GM12873 (cell line): Measurements from ENCODE around the gene PIN1.

ENCODE experiments used
- CTCF ChIP-seq: IDR thresholded peaks from 2 replicates; pipeline ENCODE4 v1.5.1; 2012; ENCODE audit warnings: low read depth, mild to moderate bottlenecking, moderate library complexity, low read length, control low read depth; ENCODE audit not compliant: insufficient read depth; ENCODE audit errors: missing control alignments

Gene PIN1

DNA sequence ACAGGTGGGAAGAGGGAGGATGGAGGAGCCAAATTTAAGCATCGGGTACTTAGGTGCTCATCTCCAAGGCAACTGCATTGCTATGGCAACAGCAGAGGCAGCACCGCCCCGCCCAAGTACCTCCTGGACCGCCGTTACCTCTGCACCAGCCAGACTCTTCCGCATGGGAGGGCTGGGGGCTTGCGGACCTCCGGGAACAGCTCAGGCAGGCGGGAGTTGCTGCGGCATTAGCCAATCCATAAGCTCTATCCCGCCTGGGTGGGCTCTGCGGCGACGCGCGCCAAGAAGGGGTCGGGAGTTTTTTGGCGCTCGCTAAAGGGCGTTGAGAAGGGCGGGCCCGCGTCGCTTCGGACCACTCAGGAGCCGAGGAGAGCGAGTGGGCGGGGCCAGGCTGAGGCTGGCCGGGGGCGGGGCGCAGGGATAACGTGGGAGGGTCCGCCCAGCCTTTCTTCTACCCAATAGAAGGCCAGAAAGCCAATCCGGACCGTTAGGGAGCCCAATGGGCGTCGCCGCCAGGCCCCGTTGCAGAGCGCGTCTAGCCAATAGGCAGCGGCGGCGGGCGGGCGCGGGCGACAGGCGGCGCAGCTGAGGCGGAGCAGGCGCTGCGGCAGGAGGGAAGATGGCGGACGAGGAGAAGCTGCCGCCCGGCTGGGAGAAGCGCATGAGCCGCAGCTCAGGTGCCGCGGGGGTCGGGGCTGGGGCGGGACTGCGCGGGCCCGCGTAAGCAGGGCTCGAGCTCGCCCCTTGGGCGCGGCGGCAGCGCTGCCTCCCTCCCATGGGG, at the start of gene PIN1:
Gene PIN1, plus strand, starts transcription at position 593 of the 781 bp plus-strand sequence. Its CDS starts 27 bp downstream, at position 620.
- peak; percentile 40 for TF ChIP-seq CTCF

DNA sequence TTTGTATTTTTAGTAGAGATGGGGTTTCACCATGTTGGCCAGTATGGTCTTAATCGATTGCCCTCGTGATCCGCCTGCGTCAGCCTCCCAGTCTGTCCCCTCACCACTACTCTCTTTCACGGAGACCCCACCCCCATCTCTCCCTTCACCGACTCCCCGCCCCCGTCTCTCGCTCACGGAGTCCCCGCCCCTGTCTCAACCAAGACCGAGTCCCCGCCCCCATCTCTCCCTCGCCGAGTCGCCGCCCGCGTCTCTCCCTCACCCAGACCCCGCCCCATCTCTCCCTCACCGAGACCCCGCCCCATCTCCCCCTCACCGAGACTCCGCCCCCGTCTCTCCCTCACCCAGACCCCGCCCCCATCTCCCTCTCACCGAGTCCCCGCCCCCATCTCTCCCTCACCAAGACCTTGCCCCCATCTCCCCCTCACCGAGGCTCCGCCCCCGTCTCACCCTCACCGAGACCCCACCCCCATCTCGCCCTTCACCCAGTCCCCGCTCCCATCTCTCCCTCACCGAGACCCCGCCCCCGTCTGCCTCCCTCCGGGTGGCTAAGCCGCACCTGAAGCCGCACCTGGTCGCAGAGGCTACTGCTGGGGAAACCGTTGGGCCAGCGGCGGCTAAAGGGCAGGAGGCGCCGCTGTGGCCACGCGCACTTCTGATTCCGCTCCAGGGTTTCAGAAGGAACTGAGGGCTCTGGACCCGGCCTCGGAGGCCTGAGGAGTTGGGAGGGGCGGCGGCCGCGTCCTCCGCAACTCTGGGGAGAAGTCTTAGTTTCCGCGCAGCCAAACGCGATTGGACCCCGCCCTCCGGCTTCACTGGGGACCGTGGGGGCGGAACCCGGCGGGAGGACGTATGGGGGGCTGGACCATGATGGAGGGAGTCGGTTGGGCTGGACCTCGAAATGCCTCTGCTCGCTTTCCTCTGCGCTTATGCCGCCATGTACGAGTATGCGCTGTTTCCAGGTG, 49.5 kb upstream of the PIN1 start:
- TF ChIP-seq CTCF: no peak

DNA sequence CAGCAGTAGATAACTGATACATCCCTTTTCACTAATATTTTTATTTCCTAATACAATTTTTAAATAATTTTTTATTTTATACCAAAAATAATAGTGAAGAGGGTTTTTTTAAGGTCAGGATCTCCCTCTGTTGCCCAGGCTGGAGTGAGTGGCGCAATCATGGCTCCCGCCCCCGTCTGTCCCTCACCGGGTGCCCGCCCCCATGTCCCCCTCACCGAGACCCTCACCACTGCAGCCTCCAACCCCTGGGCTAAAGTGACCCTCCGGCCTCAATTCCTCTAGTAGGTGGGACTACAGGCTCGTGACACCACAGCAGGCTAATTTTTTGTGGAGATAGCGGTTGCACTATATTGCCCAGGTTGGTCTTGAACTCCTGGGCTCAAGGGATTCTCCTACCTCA, 48.8 kb upstream of the PIN1 start:
- no peak for TF ChIP-seq CTCF

DNA sequence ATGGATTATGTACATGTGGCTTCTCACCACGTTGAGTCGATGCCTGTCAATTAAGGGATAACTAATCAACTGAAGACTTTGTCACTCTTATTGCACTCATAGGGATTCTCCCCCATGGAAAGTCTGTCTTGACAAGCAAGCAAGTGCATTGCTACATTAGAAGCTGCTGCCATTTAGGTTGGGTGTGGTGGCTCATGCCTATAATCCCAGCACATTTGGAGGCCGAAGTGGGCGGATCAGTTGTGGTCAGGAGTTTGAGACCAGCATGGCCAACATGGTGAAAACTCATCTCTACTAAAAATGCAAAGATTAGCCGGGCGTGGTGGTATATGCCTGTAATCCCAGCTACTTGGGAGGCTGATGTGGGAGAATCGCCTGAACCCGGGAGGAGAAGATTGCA, 48.3 kb upstream of the PIN1 start:
- TF ChIP-seq CTCF: no peak

DNA sequence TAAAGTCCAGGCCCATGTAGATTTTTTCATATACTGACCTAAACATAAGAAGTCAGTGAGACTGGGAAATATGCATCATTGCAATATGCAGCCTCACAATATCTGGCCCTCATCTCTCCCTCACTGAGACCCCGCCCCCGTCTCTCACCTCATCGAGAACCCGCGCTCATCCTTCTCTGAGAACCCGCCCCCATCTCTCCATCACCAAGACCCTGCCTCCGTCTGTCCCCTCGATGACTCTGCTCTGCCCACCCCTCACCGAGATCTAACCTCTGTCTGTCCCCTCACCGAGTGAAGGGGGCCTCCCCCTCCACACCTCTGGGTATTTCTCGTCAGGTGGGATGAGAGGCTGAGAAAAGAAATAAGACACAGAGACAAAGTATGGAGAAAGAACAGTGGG, 46.1 kb upstream of the PIN1 start:
- no peak for TF ChIP-seq CTCF

DNA sequence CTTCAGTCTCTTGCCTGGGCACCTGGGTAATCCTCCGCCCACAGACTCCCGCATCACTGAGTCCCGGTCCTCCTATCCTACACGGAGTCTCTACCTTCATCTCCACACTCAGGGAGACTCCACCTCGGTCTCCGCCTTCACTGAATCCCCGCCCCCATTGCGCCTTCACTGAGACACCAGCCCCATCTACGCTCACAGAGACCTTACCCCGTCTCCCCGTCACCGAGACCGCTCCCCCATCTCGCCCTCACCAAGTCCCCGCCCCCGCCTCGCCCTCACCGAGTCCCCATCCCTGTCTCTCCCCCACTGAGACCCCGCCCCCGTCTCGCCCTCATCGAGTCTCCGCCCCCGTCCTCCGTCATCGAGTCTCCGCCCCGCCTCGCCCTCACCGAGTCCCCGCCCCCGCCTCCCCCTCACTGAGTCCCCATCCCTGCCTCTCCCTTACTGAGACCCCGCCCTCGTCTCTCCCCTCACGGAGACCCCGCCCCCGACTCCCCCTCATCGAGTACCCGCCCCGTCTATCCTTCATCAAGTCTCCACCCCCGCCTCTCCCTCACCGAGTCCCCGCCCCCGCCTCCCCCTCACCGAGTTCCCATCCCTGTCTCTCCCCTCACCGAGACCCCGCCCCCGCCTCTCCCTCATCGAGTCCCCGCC, 43.4 kb upstream of the PIN1 start:
- TF ChIP-seq CTCF: no peak
